GM12801 (cell line): Measurements from ENCODE around the gene SLC5A2.

Experiments used
- CTCF ChIP-seq: IDR thresholded peaks from one replicate; pipeline ENCODE4 v1.5.1; 2011; ENCODE audit warnings: control low read depth; ENCODE audit not compliant: insufficient read length; ENCODE audit errors: extremely low read depth

Gene SLC5A2

DNA sequence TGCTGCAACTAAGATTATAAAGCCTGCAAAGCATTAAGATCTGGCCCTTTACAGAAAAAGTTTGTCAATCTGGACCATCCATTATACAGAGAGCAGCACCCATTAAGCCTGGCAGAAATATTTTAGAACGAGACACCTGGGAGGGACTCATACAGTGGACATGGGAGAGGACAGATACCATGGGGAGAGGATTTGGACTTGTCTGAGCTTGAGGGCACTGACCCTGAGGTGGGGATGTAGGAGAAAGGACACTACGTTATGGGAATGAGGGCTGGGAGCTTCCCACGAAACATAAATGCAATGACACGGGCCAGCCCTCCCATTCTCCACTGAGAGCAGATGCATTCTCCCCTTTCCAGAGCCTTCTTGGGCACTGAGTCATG lies 19.0 kb downstream of the SLC5A2 start:
- no peak for TF ChIP-seq CTCF

DNA sequence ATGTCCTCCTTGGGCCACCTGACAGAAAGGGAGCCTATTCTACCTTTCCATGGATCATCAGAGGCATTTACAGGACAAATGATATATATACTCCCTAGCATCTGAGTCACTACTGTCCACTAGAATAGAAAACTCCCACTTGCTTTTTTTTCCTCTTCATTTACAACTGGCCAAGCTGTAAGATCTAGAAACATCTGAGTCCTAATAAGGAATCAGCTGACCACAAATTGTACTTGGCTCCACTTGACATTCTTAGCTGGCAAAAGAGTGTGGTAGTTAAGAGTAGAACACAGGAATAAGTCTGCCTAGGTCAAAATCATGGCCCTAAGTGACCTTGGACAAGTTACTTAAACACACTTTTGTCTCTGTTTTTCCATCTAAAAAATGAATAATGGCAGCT lies 20.1 kb downstream of the SLC5A2 start:
- no peak for TF ChIP-seq CTCF

DNA sequence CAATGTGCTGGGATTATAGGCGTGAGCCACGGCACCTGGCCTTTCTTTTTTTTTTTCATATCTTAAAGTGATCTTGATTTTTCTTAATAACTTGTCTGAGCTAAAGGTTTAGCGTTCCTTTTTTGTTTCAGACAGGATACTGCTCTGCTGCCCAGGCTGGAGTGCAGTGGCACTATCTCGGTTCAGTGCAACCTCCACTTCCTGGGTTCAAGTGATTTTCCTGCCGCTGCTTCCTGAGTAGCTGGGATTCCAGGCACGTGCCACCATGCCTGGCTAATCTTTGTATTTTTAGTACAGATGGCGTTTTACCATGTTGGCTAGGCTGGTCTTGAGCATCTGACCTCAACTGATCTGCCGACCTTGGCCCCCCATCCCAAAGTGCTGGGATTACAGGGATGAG lies 21.2 kb downstream of the SLC5A2 start:
- no peak for TF ChIP-seq CTCF

GRCh38 chr16:31505483-31505882 lies 22.6 kb downstream of the SLC5A2 start:
- TF ChIP-seq CTCF: no peak

- no peak for TF ChIP-seq CTCF
Observed at GRCh38 chr16:31507617-31507928, 24.6 kb downstream of the SLC5A2 start.

DNA sequence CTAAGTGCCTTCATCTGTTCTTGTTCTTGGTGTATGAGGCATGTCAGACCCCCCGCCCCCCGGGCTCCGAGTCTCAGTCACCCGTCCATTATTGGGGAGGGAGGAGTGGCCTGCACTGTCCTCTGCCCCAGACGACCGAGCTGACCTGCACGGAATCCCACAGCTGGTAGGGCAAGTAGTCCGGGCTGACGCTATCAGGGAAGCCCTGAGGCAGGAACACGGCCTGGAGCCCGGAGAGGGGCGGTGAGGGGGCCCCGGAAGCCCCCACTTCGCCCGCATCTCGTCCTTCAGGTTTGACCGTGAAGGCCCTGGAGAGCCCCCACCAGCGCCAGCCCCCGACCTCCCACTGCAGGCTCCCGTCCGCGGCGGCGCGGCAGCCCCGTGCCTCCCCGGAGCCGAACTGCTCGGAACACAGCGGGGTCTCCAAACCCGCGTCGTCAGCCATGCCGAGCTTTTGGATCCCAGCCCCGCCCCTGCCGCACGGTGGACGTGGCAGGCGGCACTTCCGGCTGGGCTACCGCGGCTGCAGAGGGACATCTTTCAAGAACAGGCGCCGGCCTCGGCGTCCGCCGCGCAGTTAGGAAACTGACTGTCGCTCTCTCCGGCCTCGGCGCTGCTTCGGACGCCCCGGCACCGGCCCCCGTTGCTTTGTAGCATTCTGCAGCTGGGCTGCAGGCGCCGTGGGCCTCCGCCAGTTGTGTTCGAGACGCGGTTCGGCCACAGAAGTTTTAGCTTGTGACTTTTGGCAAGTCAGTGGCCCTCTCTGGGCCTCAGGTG lies 25.2 kb downstream of the SLC5A2 start, which contains the start of gene RUSF1:
Gene RUSF1 (minus strand): TSS at position 463 of the 777 bp plus-strand sequence. CDS start 18 bp downstream, at position 445.
- no peak for TF ChIP-seq CTCF

DNA sequence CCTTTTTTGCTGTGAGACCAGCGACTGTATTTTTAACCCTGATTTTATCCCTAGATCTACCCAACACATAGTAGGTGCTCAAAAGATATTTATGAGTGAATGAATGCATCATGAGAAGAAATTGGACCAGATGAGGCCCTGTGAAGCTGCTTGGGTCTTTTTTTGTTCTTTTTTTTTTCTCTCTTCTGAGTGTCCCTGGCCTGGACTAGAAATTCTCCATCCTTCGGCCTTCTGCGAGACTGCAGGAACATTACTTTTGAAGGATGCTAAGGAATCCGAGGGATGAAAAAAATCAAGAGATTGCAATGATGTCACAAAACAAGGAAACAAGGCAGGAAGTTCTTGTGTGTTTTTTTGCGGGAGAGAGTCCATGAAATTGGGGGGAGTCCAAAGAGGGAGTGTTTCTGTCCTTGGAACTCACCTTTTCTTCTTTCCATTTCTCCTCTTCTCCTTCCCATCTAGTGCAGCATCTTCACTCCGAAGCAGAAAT lies 25.8 kb downstream of the SLC5A2 start:
- no peak for TF ChIP-seq CTCF
